ENCODE results near the gene CYSRT1.

DNA sequence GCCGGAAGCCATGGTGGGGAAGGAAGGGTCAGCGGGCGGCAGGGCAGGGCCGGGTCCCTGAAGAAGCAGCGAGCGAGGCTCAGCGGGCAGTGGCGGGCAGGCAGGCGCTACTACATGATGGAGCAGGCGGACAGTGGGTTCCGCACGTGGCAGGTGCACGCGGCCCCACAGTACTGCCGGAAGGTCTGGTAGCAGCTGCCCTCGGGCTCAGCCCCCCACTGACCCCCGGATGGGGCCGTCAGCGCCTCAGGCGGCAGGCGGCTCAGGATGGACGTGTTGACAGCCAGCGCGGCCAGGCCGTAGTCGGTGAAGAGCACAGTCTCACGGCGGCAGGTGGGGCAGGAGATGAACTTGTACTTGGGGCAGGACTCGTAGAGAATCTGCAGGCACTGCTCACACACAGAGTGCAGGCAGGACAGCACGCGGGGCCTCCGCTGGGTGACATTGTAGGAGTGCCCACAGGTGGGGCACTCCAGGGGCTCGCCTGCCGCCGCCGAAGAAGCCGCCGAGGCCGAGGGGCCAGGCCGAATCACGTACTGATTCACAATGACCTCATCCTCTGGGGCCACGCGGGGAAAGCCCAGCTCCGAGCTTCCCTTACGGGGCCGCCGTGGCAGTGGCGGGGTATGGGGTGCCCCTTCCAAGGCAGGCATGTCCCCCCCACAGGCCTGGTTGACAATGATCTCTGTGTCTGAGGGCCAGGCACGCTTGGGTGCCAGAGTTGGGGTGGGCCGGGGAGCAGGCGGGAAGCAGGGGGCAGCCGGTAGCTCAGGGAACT, 4.5 kb upstream of the CYSRT1 start:
- TF ChIP-seq, protein P1, sequence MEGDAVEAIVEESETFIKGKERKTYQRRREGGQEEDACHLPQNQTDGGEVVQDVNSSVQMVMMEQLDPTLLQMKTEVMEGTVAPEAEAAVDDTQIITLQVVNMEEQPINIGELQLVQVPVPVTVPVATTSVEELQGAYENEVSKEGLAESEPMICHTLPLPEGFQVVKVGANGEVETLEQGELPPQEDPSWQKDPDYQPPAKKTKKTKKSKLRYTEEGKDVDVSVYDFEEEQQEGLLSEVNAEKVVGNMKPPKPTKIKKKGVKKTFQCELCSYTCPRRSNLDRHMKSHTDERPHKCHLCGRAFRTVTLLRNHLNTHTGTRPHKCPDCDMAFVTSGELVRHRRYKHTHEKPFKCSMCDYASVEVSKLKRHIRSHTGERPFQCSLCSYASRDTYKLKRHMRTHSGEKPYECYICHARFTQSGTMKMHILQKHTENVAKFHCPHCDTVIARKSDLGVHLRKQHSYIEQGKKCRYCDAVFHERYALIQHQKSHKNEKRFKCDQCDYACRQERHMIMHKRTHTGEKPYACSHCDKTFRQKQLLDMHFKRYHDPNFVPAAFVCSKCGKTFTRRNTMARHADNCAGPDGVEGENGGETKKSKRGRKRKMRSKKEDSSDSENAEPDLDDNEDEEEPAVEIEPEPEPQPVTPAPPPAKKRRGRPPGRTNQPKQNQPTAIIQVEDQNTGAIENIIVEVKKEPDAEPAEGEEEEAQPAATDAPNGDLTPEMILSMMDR (IDR thresholded peaks at IDR 0.05): no peak
- no peak for TF ChIP-seq POLR2A (IDR thresholded peaks at IDR 0.05)
